GM15510 (cell line): Measurements from ENCODE around the gene STOM.

Experiments
- POLR2A ChIP-seq: IDR thresholded peaks from 3 replicates; pipeline ENCODE4 v1.6.1; 2011; ENCODE audit warnings: borderline replicate concordance; ENCODE audit not compliant: insufficient read length; ENCODE audit errors: extremely low read depth

The STOM gene

GRCh38 chr9:121309171-121309570, 60.9 kb downstream of the STOM start:
- no peak for TF ChIP-seq POLR2A

GRCh38 chr9:121308765-121309164, 61.3 kb downstream of the STOM start:
- TF ChIP-seq POLR2A = no peak

GRCh38 chr9:121307976-121308375, 62.1 kb downstream of the STOM start:
- no peak for TF ChIP-seq POLR2A

- no peak for TF ChIP-seq POLR2A
Measured at GRCh38 chr9:121305269-121305994, 64.6 kb downstream of the STOM start.

- TF ChIP-seq POLR2A = no peak
Measured at GRCh38 chr9:121304707-121305106, 65.3 kb downstream of the STOM start.

- no peak for TF ChIP-seq POLR2A
Measured at GRCh38 chr9:121303456-121304451, 66.3 kb downstream of the STOM start.

GRCh38 chr9:121302786-121303185, 67.3 kb downstream of the STOM start:
- no peak for TF ChIP-seq POLR2A

GRCh38 chr9:121302341-121302740, 67.7 kb downstream of the STOM start:
- no peak for TF ChIP-seq POLR2A

GRCh38 chr9:121301881-121302286, 68.2 kb downstream of the STOM start:
- no peak for TF ChIP-seq POLR2A

- TF ChIP-seq POLR2A = no peak
Measured at GRCh38 chr9:121300283-121301119, 69.5 kb downstream of the STOM start.

- no peak for TF ChIP-seq POLR2A
Measured at GRCh38 chr9:121299467-121300282, 70.4 kb downstream of the STOM start.

- TF ChIP-seq POLR2A = no peak
Measured at GRCh38 chr9:121298689-121299466, 71.2 kb downstream of the STOM start.

GRCh38 chr9:121298016-121298538, 72.0 kb downstream of the STOM start:
- no peak for TF ChIP-seq POLR2A
